T-cell (primary cell): ENCODE results near the gene FNDC4. TPM values are rescaled to one million over a fixed set of nuclear protein-coding genes. Genes with fewer than 3 reads are reported as not detected.
"Not testable (repeated sequence)": the region's sequence is repeated elsewhere in the genome, so short reads cannot be mapped to it uniquely, and the experiment has no call there.

Experiments
- ATAC-seq, 4 experiments: fragments of 200-7000 bp in 3 of 4; fragments of 150-1000 bp in 1 of 4; cut with Tn5 transposase; replicated peaks in 1 of 4; 1 replicate in 3 of 4; 2 replicates in 1 of 4; pipeline ENCODE4 v1.10.0; 2021; ENCODE audit warnings: moderate library complexity in 3 of 4, mild to moderate bottlenecking in 2 of 4, moderate number of reproducible peaks in 1 of 4
- CTCF ChIA-PET, 2 donors: fragments of 300-600 bp; sonication (Branson Sonifier 250); formaldehyde crosslinking; loops; one replicate each; lab custom pipeline; 2022; ENCODE audit warnings: antibody characterized with exemption in 2 of 2; lab: Charles Lee
- POLR2A ChIA-PET, 2 donors: fragments of 300-600 bp; sonication (Branson Sonifier 250); formaldehyde crosslinking; loops; one replicate each; lab custom pipeline; 2022; ENCODE audit warnings: antibody characterized with exemption in 2 of 2; lab: Charles Lee
- DNase-seq, 35 experiments: peaks; one replicate each; pipeline versions ENCODE4 v3.0.0 to v3.0.0-alpha.2; 2013 to 2023
- H3K27ac ChIP-seq: one replicate; pipeline ENCODE4 v1.5.1; 2013; ENCODE audit warnings: low read length
- H3K27me3 ChIP-seq, 2 experiments: replicated peaks in 1 of 2; 1 replicate in 1 of 2; 2 replicates in 1 of 2; pipeline versions ENCODE4 v1.6.1 to v1.7.0; 2013; ENCODE audit warnings: low read length in 1 of 2, mixed read lengths in 1 of 2; ENCODE audit not compliant: control insufficient read depth in 2 of 2, insufficient read depth in 2 of 2; ENCODE audit errors: extremely low read depth in 1 of 2
- H3K36me3 ChIP-seq, 2 donors: 1 replicate in 1 of 2; 2 replicates in 1 of 2; pipeline versions ENCODE4 v1.6.1 to v1.7.0; 2013; ENCODE audit warnings: low read length in 1 of 2; ENCODE audit not compliant: control insufficient read depth in 2 of 2, insufficient read depth in 1 of 2; ENCODE audit errors: extremely low read depth in 1 of 2
- H3K4me1 ChIP-seq, 2 experiments: 1 replicate in 1 of 2; 2 replicates in 1 of 2; pipeline versions ENCODE4 v1.6.1 to v1.7.0; 2013; ENCODE audit warnings: low read length in 2 of 2, mixed read lengths in 1 of 2; ENCODE audit not compliant: insufficient read depth in 2 of 2, control insufficient read depth in 1 of 2; ENCODE audit errors: extremely low read depth in 1 of 2
- H3K4me3 ChIP-seq, 2 donors: 1 replicate in 1 of 2; 2 replicates in 1 of 2; pipeline versions ENCODE4 v1.5.1 to v1.7.0; 2013; ENCODE audit warnings: mild to moderate bottlenecking in 2 of 2, low read length in 1 of 2, moderate library complexity in 1 of 2; ENCODE audit not compliant: control insufficient read depth in 1 of 2; ENCODE audit errors: extremely low read depth in 1 of 2
- H3K9me3 ChIP-seq: 2 replicates; pipeline ENCODE4 v1.7.0; 2013
- H3K27ac Mint-ChIP-seq, 2 donors: one replicate each; pipeline ENCODE4 v1.8.0; 2020 to 2021; ENCODE audit warnings: mild to moderate bottlenecking in 2 of 2, mixed read lengths in 2 of 2
- H3K27me3 Mint-ChIP-seq, 2 donors: one replicate each; pipeline ENCODE4 v1.8.0; 2021 to 2022; ENCODE audit warnings: mixed read lengths in 2 of 2
- H3K36me3 Mint-ChIP-seq: one replicate; pipeline ENCODE4 v1.8.0; 2021; ENCODE audit warnings: mixed read lengths
- H3K4me1 Mint-ChIP-seq, 3 donors: one replicate each; pipeline ENCODE4 v1.8.0; 2020 to 2022; ENCODE audit warnings: mixed read lengths in 3 of 3, mild to moderate bottlenecking in 1 of 3
- H3K4me3 Mint-ChIP-seq, 3 donors: one replicate each; pipeline ENCODE4 v1.8.0; 2020 to 2022; ENCODE audit warnings: mild to moderate bottlenecking in 3 of 3, mixed read lengths in 3 of 3, moderate library complexity in 3 of 3
- H3K9me3 Mint-ChIP-seq, 3 donors: one replicate each; pipeline ENCODE4 v1.8.0; 2020 to 2022; ENCODE audit warnings: mixed read lengths in 3 of 3
- WGBS: methylation state at CpG from one replicate; pipeline ENCODE4 v1.1.5; 2013; ENCODE audit warnings: missing lambda C conversion rate; ENCODE audit not compliant: insufficient coverage; 5-methylcytosine and 5-hydroxymethylcytosine counted together
- total RNA-seq, 35 experiments: library from RNA in 6 of 35; stranded (reverse) in 6 of 35; fragments of 120-200 nt in 1 of 35; gene quantifications; one replicate each; pipeline versions ENCODE4 v1.2.1 to v1.2.4 and lab custom pipeline; 2013 to 2026

Gene FNDC4
- total RNA-seq (under 1 TPM; 0.13 to 0.98 (median 0.50) TPM), total RNA-seq (lab: John Stamatoyannopoulos, UW) (0 to 5.0 (median 0) reads per million in 29 experiments)
- 0.15 TPM for total RNA-seq (2013)

DNA sequence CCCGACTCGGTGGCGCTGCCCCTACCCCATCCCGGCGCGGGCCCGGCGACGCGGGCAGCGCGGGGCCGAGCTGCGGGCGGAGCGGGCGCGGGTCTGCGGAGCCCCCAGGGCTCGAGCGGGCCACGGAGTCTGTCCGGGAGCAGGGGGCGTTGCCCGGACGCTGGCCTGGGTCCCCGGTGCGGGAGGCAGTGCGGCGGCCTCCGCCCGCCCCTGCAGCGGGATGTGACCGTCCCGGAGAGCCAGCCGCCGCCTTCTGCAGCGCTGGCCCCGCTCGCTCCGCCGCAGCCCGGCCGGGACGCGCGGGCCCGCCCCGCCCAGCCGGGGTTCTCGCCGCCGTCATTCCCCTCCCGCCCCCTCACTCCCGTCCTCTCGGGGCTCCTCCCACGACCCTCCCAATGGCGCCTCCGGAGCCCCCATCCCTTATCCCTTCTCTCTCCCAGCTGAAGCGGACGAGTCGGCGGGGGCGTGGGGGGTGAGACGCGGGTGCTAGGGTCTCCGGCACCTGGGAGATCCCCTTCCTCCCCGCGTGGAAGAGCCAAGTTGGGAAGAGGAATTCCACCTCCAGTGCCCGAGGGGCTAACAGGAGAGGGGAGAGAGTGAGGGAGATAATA lies at the start of gene FNDC4:
Gene FNDC4, minus strand, starts transcription at position 257 of the 611 bp plus-strand sequence. CDS start 521 bp downstream, outside the sequence.
- ATAC-seq (peak; percentile 72 to 78 (median 73)), DNase-seq (peak in 5 of 35 experiments; percentile 4 to 42 (median 25))
- under 1% methylated on average over 54 of the region's 70 CpGs for WGBS
- Histone ChIP-seq H3K4me3 (peak within 1 kb of the TSS; percentile 24 to 32), H3K36me3 (no peaks in the 10 kb centered on the region), H3K27ac (no peak within 1 kb of the TSS), H3K9me3 (no peaks in the 10 kb centered on the region), H3K27me3 (peaks cover 4 to 35% of the 10 kb centered on the region in 2 experiments), H3K4me1 (peaks cover 2 to 15% of the 10 kb centered on the region in 2 experiments)
- peaks cover 9 to 15% (median 12%) of the 10 kb centered on the region in 3 donors for H3K4me1 Mint-ChIP-seq
- CTCF ChIA-PET, result no interaction called here
- no peak within 1 kb of the TSS for H3K27ac Mint-ChIP-seq
- no peaks in the 10 kb centered on the region for H3K36me3 Mint-ChIP-seq
- peaks cover 42 to 54% of the 10 kb centered on the region in 2 donors for H3K27me3 Mint-ChIP-seq
- peak within 1 kb of the TSS; percentile 66 to 84 (median 71) for H3K4me3 Mint-ChIP-seq
- POLR2A ChIA-PET, result interaction anchor here in 1 of 2 donors (0.7 kb wide), 1 partner anchor 15 kb away, joined by 3 read pairs; no protein-coding TSS in a partner anchor
- H3K9me3 Mint-ChIP-seq, result no peaks in the 10 kb centered on the region

GRCh38 chr2:27544143-27544821 lies 49.3 kb upstream of the FNDC4 start:
- Mint-ChIP-seq H3K36me3 (no peaks in the 10 kb centered on the region), H3K27me3 (no peaks in the 10 kb centered on the region), H3K4me1 (no peaks in the 10 kb centered on the region), H3K9me3 (peaks cover 0 to 2% (median 0%) of the 10 kb centered on the region in 3 donors), H3K27ac (no peak overlapping the region), H3K4me3 (no peak overlapping the region)
- no peaks in the 10 kb centered on the region for H3K4me1 ChIP-seq
- no peaks in the 10 kb centered on the region for H3K27me3 ChIP-seq
- DNase-seq, result no peak
- ChIA-PET CTCF (no interaction called here), POLR2A (interaction anchor here in 1 of 2 donors (0.7 kb wide), 1 partner anchor 53 kb away, joined by 6 read pairs; no protein-coding TSS in a partner anchor)
- 96% methylated on average over 4 of the region's 6 CpGs for WGBS
- H3K9me3 ChIP-seq, result no peaks in the 10 kb centered on the region
- ATAC-seq, result no peak
- no peak overlapping the region for H3K4me3 ChIP-seq
- no peaks in the 10 kb centered on the region for H3K36me3 ChIP-seq
- H3K27ac ChIP-seq, result no peak overlapping the region

GRCh38 chr2:27539649-27540048 lies 44.6 kb upstream of the FNDC4 start:
- H3K27me3 Mint-ChIP-seq, ATAC-seq, H3K9me3 Mint-ChIP-seq, H3K27ac Mint-ChIP-seq, H3K9me3 ChIP-seq, H3K4me1 ChIP-seq, H3K4me3 Mint-ChIP-seq, CTCF ChIA-PET, DNase-seq, H3K4me1 Mint-ChIP-seq, H3K4me3 ChIP-seq, H3K27ac ChIP-seq, H3K36me3 Mint-ChIP-seq, H3K36me3 ChIP-seq, POLR2A ChIA-PET, H3K27me3 ChIP-seq: not testable (repeated sequence)
- WGBS, result no CpG with 5 or more reads among the region's 35 CpGs

GRCh38 chr2:27538839-27539450 lies 43.9 kb upstream of the FNDC4 start:
- CTCF ChIA-PET, H3K27ac Mint-ChIP-seq, H3K4me3 Mint-ChIP-seq, H3K4me3 ChIP-seq, H3K36me3 Mint-ChIP-seq, ATAC-seq, POLR2A ChIA-PET, H3K27me3 ChIP-seq, H3K36me3 ChIP-seq, H3K4me1 Mint-ChIP-seq, H3K9me3 ChIP-seq, DNase-seq, H3K27ac ChIP-seq, H3K9me3 Mint-ChIP-seq, H3K4me1 ChIP-seq, H3K27me3 Mint-ChIP-seq: not testable (repeated sequence)
- no CpG with 5 or more reads among the region's 6 CpGs for WGBS

DNA sequence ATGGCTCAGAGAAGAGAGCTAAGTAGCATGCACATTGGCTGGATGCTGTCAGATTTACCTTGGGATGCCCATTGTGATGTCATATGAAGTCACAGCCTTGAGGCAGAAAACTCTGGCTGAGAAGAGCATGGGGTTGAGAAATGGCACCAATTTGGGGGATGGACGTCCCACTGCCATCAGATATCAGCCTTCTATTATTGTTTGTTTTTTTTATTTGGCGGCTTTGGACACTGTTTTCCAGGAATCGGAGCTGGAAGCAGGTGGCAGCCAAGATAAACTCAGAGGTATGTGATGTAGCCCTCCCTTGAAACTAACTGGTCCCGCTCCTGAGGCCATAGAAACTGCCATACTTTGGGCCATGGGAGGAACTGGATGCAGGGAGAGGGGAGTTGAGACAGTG lies 42.3 kb upstream of the FNDC4 start:
- ChIA-PET CTCF (no interaction called here), POLR2A (no interaction called here)
- 100% methylated on average over 2 of the region's 4 CpGs for WGBS
- Mint-ChIP-seq H3K27ac (no peak overlapping the region), H3K4me1 (no peaks in the 10 kb centered on the region), H3K9me3 (no peaks in the 10 kb centered on the region), H3K36me3 (no peaks in the 10 kb centered on the region), H3K27me3 (peaks cover 4 to 11% of the 10 kb centered on the region in 2 donors), H3K4me3 (no peak overlapping the region)
- ATAC-seq, result no peak
- H3K4me1 ChIP-seq, result no peaks in the 10 kb centered on the region
- no peaks in the 10 kb centered on the region for H3K9me3 ChIP-seq
- no peak overlapping the region for H3K27ac ChIP-seq
- no peak overlapping the region for H3K4me3 ChIP-seq
- no peak for DNase-seq
- no peaks in the 10 kb centered on the region for H3K36me3 ChIP-seq
- peaks cover 3 to 6% of the 10 kb centered on the region in 2 experiments for H3K27me3 ChIP-seq

- H3K4me3 ChIP-seq, result no peak overlapping the region
- no peaks in the 10 kb centered on the region for H3K4me1 Mint-ChIP-seq
- H3K36me3 ChIP-seq, result no peaks in the 10 kb centered on the region
- peaks cover 14 to 17% of the 10 kb centered on the region in 2 donors for H3K27me3 Mint-ChIP-seq
- no CpG with 5 or more reads among the region's 2 CpGs for WGBS
- ChIA-PET POLR2A (no interaction called here), CTCF (no interaction called here)
- H3K36me3 Mint-ChIP-seq, result no peaks in the 10 kb centered on the region
- no peaks in the 10 kb centered on the region for H3K9me3 Mint-ChIP-seq
- H3K4me3 Mint-ChIP-seq, result no peak overlapping the region
- H3K27ac ChIP-seq, result no peak overlapping the region
- DNase-seq (no peak), ATAC-seq (no peak)
- no peaks in the 10 kb centered on the region for H3K4me1 ChIP-seq
- H3K27me3 ChIP-seq, result peaks cover 1 to 2% of the 10 kb centered on the region in 2 experiments
- no peaks in the 10 kb centered on the region for H3K9me3 ChIP-seq
- no peak overlapping the region for H3K27ac Mint-ChIP-seq
These were observed 37.0 kb upstream of the FNDC4 start for GRCh38 chr2:27531983-27532382.
